ENCODE measurements around the gene SLC15A2. TPM values are rescaled to one million over a fixed set of nuclear protein-coding genes. Genes with fewer than 3 reads are reported as not detected.

Gene SLC15A2
- total RNA-seq, 3 donors from 2014 or later (not counting 1 experiment from before 2014, with no cell fraction given) = 0.78 to 4.4 (median 2.2) TPM

GRCh38 chr3:121979734-121980449, 85.7 kb downstream of the SLC15A2 start:
- Mint-ChIP-seq H3K4me3 (no peak overlapping the region), H3K9me3 (peaks cover 2 to 12% of the 10 kb centered on the region in 2 donors), H3K27ac (no peak overlapping the region), H3K36me3 (peaks cover 9% of the 10 kb centered on the region), H3K4me1 (no peaks in the 10 kb centered on the region), H3K27me3 (ENCODE audit: low read depth in 2 of 2) (peaks cover 6 to 9% of the 10 kb centered on the region in 2 donors)
- DNase-seq (no peak), ATAC-seq (no peak)
- H3K4me3 ChIP-seq (ENCODE audit: low read length) = no peak overlapping the region
- H3K36me3 ChIP-seq (ENCODE audit: control insufficient read depth, insufficient read depth, low read length) = no peaks in the 10 kb centered on the region
- intact Hi-C loops (cut with micrococcal nuclease) = no loop called here
- H3K27me3 ChIP-seq (ENCODE audit: control insufficient read depth, insufficient read depth, low read length) = peaks cover 4% of the 10 kb centered on the region
- H3K9me3 ChIP-seq (ENCODE audit: control insufficient read depth, insufficient read depth, low read length) = no peaks in the 10 kb centered on the region
- H3K27ac ChIP-seq (ENCODE audit: low read length) = no peak overlapping the region
- H3K4me1 ChIP-seq (ENCODE audit: control insufficient read depth, insufficient read depth, low read length) = no peaks in the 10 kb centered on the region
- TF ChIP-seq CTCF (IDR thresholded peaks at IDR 0.05) = no peak

GRCh38 chr3:121980450-121980796, 86.2 kb downstream of the SLC15A2 start:
- peaks cover 14% of the 10 kb centered on the region for H3K36me3 Mint-ChIP-seq

GRCh38 chr3:121981473-121981872, 87.3 kb downstream of the SLC15A2 start:
- Histone ChIP-seq H3K27me3 (ENCODE audit: control insufficient read depth, insufficient read depth, low read length) (peaks cover 7% of the 10 kb centered on the region), H3K27ac (ENCODE audit: low read length) (no peak overlapping the region), H3K4me1 (ENCODE audit: control insufficient read depth, insufficient read depth, low read length) (no peaks in the 10 kb centered on the region), H3K9me3 (ENCODE audit: control insufficient read depth, insufficient read depth, low read length) (no peaks in the 10 kb centered on the region), H3K4me3 (ENCODE audit: low read length) (no peak overlapping the region), H3K36me3 (ENCODE audit: control insufficient read depth, insufficient read depth, low read length) (no peaks in the 10 kb centered on the region)
- TF ChIP-seq CTCF (IDR thresholded peaks at IDR 0.05) = no peak
- Mint-ChIP-seq H3K9me3 (peaks cover 5 to 12% of the 10 kb centered on the region in 2 donors), H3K4me1 (no peaks in the 10 kb centered on the region), H3K27ac (no peak overlapping the region), H3K4me3 (no peak overlapping the region), H3K27me3 (ENCODE audit: low read depth in 2 of 2) (peaks cover 9 to 14% of the 10 kb centered on the region in 2 donors), H3K36me3 (peaks cover 16% of the 10 kb centered on the region)
- no peak for DNase-seq
- intact Hi-C loops (cut with micrococcal nuclease) = no loop called here
- 14% methylated on average over 1 of the region's 2 CpGs for WGBS (ENCODE audit: insufficient coverage)
- ATAC-seq = no peak

More at GRCh38 chr3:121980450-121980796, 86.2 kb downstream of the SLC15A2 start:
- no peak overlapping the region for H3K4me3 ChIP-seq (ENCODE audit: low read length)
- WGBS (ENCODE audit: insufficient coverage) = 87% methylated on average over 5 of the region's 5 CpGs
- Mint-ChIP-seq H3K4me3 (no peak overlapping the region), H3K9me3 (peaks cover 5 to 12% of the 10 kb centered on the region in 2 donors), H3K4me1 (no peaks in the 10 kb centered on the region), H3K27ac (no peak overlapping the region), H3K27me3 (ENCODE audit: low read depth in 2 of 2) (peaks cover 9 to 12% of the 10 kb centered on the region in 2 donors)
- peaks cover 4% of the 10 kb centered on the region for H3K27me3 ChIP-seq (ENCODE audit: control insufficient read depth, insufficient read depth, low read length)
- H3K27ac ChIP-seq (ENCODE audit: low read length) = no peak overlapping the region
- no peaks in the 10 kb centered on the region for H3K9me3 ChIP-seq (ENCODE audit: control insufficient read depth, insufficient read depth, low read length)
- intact Hi-C loops (cut with micrococcal nuclease) = no loop called here
- no peaks in the 10 kb centered on the region for H3K36me3 ChIP-seq (ENCODE audit: control insufficient read depth, insufficient read depth, low read length)
- no peak for TF ChIP-seq CTCF (IDR thresholded peaks at IDR 0.05)
- DNase-seq = no peak
- no peak for ATAC-seq
- H3K4me1 ChIP-seq (ENCODE audit: control insufficient read depth, insufficient read depth, low read length) = no peaks in the 10 kb centered on the region

DNA sequence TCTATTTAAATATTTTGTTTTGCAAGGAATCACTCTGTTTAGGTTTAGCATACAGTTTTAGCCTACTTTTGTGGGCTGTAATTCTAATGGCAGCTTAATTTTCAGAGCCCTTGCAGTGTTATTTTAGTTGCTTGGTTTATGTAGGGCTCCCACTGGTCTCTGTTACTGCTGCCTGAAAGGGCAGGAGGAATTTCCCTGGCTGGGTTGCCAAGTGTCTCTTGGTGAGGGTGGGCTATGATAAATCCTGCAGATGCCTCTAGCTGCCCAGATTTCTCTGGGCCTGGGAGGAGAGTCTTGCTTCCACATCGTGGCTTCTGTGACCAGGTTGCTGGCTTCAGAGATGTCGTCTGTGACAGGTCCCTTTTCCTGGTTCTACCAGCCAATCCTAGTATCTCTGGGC, 91.6 kb downstream of the SLC15A2 start:
- Mint-ChIP-seq H3K4me1 (no peaks in the 10 kb centered on the region), H3K9me3 (peaks cover 5 to 12% of the 10 kb centered on the region in 2 donors), H3K4me3 (no peak overlapping the region), H3K27ac (no peak overlapping the region), H3K27me3 (ENCODE audit: low read depth in 2 of 2) (peaks cover 10 to 36% of the 10 kb centered on the region in 2 donors), H3K36me3 (peaks cover 16% of the 10 kb centered on the region)
- ATAC-seq (no peak), DNase-seq (no peak)
- 81% methylated on average over 2 of the region's 2 CpGs for WGBS (ENCODE audit: insufficient coverage)
- TF ChIP-seq CTCF (IDR thresholded peaks at IDR 0.05) = no peak
- Histone ChIP-seq H3K4me1 (ENCODE audit: control insufficient read depth, insufficient read depth, low read length) (no peaks in the 10 kb centered on the region), H3K27me3 (ENCODE audit: control insufficient read depth, insufficient read depth, low read length) (peaks cover 7% of the 10 kb centered on the region), H3K36me3 (ENCODE audit: control insufficient read depth, insufficient read depth, low read length) (no peaks in the 10 kb centered on the region), H3K27ac (ENCODE audit: low read length) (no peak overlapping the region), H3K4me3 (ENCODE audit: low read length) (no peak overlapping the region), H3K9me3 (ENCODE audit: control insufficient read depth, insufficient read depth, low read length) (no peaks in the 10 kb centered on the region)
- intact Hi-C loops (cut with micrococcal nuclease) = no loop called here
